Esophagus muscularis mucosa (tissue), 3 donors: ENCODE data around the gene YOD1.

ENCODE experiments used
- EP300 ChIP-seq: sonication (generic); formaldehyde crosslinking; IDR thresholded peaks from one replicate; pipeline ENCODE4 v1.6.1; 2017; ENCODE audit warnings: antibody characterized with exemption
- TF ChIP-seq, protein P1 (sequence below), 3 experiments: fragments of 200-600 bp in 2 of 3; fragments of 450-650 bp in 1 of 3; sonication (generic) in 2 of 3; IDR thresholded peaks; one replicate each; pipeline ENCODE4 v1.5.1; 2017 to 2019; ENCODE audit warnings: antibody characterized with exemption in 3 of 3, mild to moderate bottlenecking in 2 of 3, moderate library complexity in 1 of 3

DNA sequence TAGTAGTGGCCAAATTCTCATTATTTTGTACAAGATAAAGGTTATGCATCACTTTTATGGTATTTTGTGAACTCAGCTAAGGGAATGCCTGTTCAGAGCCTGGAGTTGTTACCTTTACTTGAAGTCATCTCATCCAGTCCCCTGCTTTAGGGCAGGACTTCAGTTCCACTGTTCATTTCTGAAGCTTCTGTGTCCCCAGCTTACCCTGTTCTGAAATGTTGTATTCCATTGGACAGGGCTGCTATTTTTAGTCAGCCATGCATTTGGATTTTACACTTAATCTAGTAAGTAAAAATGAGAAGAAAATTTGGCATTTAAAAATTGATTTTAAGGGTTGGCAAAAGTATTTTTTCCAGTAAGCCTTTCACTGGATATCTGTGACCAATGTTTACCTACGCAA, 26.0 kb upstream of the YOD1 start:
- TF ChIP-seq, protein P1, sequence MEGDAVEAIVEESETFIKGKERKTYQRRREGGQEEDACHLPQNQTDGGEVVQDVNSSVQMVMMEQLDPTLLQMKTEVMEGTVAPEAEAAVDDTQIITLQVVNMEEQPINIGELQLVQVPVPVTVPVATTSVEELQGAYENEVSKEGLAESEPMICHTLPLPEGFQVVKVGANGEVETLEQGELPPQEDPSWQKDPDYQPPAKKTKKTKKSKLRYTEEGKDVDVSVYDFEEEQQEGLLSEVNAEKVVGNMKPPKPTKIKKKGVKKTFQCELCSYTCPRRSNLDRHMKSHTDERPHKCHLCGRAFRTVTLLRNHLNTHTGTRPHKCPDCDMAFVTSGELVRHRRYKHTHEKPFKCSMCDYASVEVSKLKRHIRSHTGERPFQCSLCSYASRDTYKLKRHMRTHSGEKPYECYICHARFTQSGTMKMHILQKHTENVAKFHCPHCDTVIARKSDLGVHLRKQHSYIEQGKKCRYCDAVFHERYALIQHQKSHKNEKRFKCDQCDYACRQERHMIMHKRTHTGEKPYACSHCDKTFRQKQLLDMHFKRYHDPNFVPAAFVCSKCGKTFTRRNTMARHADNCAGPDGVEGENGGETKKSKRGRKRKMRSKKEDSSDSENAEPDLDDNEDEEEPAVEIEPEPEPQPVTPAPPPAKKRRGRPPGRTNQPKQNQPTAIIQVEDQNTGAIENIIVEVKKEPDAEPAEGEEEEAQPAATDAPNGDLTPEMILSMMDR (IDR thresholded peaks at IDR 0.05): no peak
- TF ChIP-seq EP300: no peak
